Hematopoietic multipotent progenitor cell treated with erythropoietin and hydrocortisone succinate and interleukin-3 and kit ligand, for 17 days (in vitro differentiated cells): ENCODE measurements around the gene ARL13A.
"Not testable (repeated sequence)": the region's sequence is repeated elsewhere in the genome, so short reads cannot be mapped to it uniquely, and the experiment has no call there.

ENCODE experiments used
- DNase-seq: peaks from one replicate; pipeline ENCODE4 v3.0.0-alpha.2; 2015; ENCODE audit warnings: low spot score

ARL13A gene

GRCh38 chrX:100990139-100990538 lies 20.6 kb downstream of the ARL13A start:
- no peak for DNase-seq

DNA sequence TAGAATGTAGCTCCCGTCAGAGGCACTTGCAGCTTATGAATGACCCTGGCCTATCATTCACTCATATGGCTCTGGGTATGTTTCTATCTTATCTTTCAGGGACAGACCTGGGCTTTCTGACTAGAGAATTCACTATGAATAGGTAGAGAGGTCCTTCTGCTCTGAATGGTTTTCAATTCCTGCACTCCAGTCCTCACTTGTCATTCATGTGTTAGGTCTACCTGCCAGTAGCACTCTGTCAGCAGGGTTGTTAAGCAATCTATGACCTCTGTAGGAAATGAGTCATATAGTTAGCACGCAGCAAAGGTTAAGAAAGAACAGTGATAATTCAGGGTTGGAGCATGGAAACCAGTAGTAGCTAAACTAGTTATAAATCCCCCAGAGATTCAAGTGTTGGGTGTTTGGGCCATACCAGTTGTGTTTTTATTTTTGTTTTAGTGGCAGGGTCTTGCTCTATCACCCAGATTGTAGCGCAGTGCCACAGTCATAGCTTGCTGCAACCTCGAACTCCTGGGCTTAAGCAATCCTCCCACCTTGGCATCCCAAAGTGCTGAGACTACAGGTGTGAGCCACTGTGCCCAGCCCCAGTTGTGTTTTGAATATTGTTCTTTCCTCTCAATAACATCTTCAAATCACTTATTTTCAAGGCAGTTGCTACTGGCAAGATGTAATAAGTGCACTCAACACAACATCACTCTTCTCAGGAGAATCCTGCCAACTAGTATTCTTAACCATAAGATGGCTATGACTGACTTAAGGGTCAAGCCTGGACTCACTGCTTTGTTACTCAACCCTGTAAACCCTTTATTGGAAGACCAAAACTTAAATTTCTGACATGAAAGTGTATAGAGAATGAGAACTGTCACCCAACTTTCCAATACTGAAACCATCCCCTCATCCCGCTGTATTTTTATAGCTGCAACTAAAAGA lies 25.1 kb downstream of the ARL13A start:
- DNase-seq, result no peak

DNA sequence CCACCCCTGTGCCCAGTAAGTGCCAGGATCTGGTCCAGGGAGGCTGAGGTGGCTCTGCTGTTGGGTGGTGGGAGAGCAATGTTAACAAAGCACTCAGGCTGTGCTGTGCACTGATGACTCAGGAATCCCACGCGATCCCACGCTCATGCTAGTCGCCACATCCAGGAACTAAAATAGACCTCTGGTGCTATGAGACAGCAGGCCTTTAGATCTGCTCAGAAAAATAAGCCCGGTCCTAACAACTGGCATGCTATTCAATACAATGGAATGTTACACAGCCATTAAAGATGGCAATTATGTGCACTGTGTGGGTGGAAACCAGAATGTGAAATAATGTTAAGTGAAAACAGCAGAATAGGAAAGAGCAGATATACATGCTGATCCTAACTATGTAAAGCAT lies 26.0 kb downstream of the ARL13A start:
- DNase-seq, result no peak

GRCh38 chrX:100999451-100999850 lies 29.9 kb downstream of the ARL13A start:
- no peak for DNase-seq

DNA sequence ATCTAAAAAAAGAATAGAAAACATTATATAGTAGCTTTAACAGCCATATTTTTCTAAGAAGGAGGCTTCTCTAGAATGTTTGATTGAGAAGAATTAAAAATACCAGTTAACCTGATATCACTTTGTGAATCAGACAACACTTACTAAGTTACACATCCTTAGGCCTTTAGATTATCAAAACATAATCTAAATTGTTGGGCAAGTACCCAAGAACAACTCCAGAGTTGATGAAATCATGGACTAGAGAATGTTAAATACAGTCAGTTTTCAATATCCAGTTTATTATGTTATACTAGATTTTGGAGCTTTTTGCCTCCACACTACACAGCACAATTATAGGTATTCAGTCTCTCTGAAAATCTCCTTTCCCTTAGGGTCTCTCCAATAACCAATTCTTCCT lies 39.6 kb downstream of the ARL13A start:
- DNase-seq, result no peak

GRCh38 chrX:101012031-101012430 lies 42.5 kb downstream of the ARL13A start:
- not testable (repeated sequence) for DNase-seq

- DNase-seq, result no peak
Measured at GRCh38 chrX:101022020-101022419, 52.5 kb downstream of the ARL13A start.

DNA sequence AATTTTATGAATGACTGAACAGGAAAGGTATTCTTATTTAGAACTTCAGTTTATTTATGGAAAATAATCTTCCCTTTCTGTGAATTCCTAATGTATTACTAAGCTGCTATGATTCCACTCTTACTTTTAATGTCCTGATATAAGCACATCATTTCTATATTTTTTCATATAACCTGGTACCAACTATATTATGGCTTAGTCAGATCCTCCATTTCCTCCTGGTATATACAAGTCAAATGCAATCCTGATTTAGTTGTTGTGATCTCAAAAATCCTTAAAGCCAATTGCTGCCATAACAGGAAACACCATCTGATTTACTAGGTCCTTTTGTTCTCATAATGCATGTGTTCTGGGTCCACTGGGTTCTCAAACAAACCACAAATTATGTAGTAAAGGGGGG lies 55.6 kb downstream of the ARL13A start:
- no peak for DNase-seq

- DNase-seq, result no peak
Measured at GRCh38 chrX:101028562-101028961, 59.1 kb downstream of the ARL13A start.

- DNase-seq, result no peak
Measured at GRCh38 chrX:101029665-101030064, 60.2 kb downstream of the ARL13A start.

DNA sequence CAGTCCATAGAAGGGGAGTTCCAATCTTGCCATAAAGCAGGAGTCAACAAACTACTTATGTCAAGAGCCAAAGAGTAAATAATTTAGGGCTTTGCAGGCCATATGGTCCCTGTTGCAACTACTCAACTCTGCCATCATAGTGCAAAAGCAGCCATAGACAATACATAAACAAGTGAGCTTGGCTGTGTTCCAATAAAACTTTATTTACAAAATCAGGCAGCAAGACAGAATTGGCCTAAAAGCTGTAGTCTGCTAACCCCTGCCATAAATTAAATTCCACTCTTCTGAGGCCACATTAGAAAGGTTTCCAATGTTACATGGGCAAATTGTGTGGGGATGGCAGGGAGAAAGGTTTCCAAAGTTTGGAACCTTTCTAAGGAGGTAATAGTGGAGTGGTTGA lies 67.7 kb downstream of the ARL13A start:
- no peak for DNase-seq

GRCh38 chrX:101040197-101040596 lies 70.7 kb downstream of the ARL13A start:
- no peak for DNase-seq
